Stimulated activated CD8-positive, alpha-beta memory T cell treated with anti-CD3 and anti-CD28 coated beads, Interleukin-15, amount 100 ng/mL, for 4 hours (primary cell): Measurements from ENCODE around the gene C1QC.

Experiments used
- DNase-seq, 2 donors: peaks; one replicate each; pipeline ENCODE4 v3.0.0-alpha.2; 2020; ENCODE audit warnings: low read depth in 2 of 2

The C1QC gene

GRCh38 chr1:22619252-22619651 is 24.2 kb upstream of the C1QC start:
- DNase-seq: no peak

GRCh38 chr1:22619798-22620197 is 23.6 kb upstream of the C1QC start:
- DNase-seq: no peak

GRCh38 chr1:22621761-22622160 is 21.7 kb upstream of the C1QC start:
- no peak for DNase-seq

GRCh38 chr1:22625262-22625925 is 18.0 kb upstream of the C1QC start:
- DNase-seq: no peak

DNA sequence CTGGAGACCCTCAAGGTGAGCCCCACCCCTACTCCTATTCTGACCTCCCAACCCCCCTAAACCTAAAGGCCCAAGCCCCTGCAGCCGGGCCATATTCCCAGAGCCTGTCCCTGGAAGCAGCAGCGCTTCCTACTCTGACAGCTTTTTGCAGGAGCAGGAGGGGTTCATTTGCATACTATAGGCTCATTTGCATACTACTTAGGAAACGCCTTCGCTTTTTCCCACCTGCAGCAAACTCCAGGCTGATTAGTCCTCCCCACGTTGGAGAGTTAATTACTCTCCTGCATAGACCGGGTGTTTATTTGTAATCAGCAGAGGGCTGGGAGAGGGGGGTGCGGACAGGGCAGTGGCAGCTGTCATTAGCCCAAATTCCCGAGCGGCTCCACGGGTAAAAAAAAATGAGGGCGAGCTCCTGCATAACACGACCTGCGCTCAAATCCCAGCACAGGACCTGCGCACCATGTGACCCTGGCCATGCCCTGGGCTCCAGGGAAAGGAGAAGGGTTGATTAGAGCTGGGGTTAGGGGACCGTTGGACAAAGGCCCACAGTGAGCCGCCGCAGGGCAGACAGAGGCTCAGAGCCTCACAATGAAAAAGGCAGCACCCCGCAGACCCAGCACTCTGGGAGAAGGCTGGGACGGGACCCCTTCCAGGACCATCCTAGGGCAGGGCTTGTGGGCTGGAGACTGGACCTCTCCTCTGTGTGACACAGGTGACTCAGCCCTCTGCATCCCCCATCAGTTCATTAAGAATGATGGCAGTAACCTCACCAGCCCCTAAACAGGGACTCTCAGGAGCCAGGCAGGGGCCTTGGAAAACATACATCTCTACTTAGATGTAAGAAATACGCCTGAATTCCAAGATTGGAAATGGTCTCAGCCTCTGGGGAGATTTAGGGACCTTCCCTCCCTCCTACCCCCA is 16.9 kb upstream of the C1QC start:
- DNase-seq: no peak

DNA sequence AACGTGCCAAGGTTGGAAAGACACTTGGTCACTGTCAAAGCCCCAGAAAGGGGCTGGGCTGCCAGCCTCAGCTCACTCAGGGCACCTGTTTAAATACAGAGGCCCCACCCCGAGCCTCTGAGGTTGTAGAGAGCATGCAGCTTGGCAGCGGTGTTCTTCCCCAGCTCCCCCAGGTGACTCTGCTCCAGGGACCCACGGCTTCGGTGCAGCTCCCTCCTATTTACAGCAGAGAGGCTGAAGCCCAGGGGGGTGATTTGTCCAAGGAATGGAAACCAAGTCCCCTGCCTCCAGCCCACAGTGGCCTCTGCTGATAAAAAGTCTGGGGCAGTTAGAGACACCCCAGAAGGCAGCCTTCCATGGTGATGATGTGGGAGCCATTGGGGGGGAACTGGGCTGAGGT is 16.1 kb upstream of the C1QC start:
- no peak for DNase-seq

DNA sequence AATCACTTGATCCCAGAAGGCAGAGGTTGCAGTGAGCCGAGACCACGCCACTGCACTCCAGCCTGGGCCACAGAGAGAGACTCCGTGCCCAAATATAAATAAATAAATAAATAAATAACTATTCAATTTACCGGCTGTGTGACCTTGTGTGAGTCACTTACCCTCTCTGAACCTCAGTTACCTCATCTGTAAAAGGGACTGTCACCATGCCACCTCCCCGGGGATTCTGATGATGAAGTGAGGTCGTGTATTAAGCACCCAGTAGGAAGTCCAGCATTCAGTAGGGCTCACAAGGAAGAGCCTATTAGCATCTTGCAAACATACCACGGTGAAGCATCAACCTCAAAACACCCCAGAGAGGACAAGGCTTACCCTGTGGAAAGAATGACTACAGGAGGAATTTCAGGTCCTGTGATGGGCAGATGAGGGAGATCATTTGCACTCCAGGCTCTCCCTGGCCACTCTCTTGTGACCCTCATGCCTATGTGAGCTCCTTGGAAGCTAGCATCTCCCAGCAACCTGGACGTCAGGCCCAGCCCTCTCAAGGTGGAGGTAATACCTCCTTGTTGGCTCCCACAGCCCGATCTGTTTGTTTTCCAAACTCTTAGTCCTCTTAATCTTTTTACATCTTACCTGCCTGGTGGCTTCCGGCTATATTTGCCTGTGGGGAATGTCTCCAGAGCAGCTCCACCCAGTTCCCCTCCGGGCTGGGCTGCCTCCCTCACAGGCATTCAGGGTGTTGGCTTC is 14.6 kb upstream of the C1QC start:
- DNase-seq: no peak

- no peak for DNase-seq
Measured at GRCh38 chr1:22629886-22630285, 13.5 kb upstream of the C1QC start.

DNA sequence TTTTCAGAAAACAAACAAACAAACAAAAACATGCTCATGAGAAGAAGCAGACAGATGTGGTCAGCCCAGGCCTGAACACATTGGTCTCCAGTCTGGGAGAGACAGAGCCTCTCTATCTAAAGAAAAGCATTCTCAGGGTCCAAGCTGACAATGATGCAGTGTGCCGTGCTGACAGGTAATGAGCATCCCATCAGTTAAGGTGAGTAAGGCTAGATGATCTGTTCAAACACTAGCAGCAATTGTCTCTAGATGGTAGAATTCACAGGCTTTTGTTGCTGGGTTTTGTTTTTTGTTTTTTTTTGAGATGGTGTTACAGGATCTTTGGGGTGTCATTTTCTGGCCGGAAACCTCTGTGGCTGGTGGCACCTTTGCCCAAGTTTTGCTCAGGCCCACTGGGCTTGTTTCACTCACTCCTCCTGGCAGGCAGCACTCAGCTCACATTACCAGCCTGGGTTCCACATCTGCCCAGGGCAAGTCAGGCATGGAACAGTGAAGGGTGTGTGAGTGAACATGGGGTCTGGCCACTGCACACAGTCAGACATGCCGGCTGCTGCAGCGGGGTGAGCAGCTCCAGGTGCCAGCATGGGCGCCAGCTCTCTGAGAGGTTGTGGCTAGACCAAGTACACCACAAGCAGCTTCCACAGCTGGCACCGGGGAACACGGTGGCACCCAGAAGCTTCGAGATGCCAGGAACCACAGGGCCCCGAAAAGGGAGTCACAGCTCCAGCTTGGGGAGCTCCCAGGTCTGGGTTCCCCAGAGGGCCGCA is 9.6 kb upstream of the C1QC start:
- no peak for DNase-seq

- DNase-seq: no peak
Measured at GRCh38 chr1:22635436-22635835, 8.0 kb upstream of the C1QC start.

GRCh38 chr1:22636353-22636752 is 7.1 kb upstream of the C1QC start, which contains the start of gene C1QA:
Gene C1QA (plus strand): TSS chr1:22636628. CDS start chr1:22637617, 989 bp downstream.
- DNase-seq: no peak

- DNase-seq: no peak
Measured at GRCh38 chr1:22636927-22637326, 6.5 kb upstream of the C1QC start.

GRCh38 chr1:22637907-22638445 is 5.5 kb upstream of the C1QC start:
- DNase-seq: no peak

GRCh38 chr1:22638476-22639234 is 4.8 kb upstream of the C1QC start:
- no peak for DNase-seq

GRCh38 chr1:22639286-22639685 is 4.1 kb upstream of the C1QC start:
- no peak for DNase-seq

DNA sequence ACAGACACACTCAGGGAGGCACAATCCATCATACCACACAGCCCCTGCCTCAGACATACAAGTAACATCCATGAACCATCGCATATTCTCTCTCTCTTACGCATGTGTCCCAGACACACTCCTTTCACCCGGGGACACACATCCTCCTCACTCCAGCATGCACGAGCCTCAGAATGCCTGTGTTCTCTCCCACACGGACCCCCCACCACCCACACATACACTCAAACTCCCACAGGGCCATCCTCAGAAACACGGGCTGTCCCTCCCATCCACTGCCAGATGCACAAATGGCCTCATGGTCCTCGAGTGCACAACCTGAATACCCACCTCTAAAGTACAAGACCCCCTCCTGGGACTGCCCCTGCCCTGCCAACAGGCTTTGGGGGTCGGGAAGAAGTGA is 2.2 kb upstream of the C1QC start:
- no peak for DNase-seq

GRCh38 chr1:22641906-22642636 is 1.4 kb upstream of the C1QC start:
- peak; percentile 16 to 25 for DNase-seq

DNA sequence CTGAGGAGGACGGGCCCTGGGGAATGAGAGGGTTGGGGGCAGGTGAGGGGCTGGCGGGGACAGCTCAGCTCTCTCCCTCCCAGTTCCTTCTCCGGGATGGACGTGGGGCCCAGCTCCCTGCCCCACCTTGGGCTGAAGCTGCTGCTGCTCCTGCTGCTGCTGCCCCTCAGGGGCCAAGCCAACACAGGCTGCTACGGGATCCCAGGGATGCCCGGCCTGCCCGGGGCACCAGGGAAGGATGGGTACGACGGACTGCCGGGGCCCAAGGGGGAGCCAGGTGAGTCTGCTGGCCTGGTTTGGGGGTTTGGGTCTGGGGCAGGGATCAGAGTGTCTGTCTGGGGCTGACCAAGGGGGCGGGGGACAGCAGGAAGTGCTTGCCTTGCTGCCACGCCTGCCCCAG is 495 bp downstream of the C1QC start:
- no peak for DNase-seq

DNA sequence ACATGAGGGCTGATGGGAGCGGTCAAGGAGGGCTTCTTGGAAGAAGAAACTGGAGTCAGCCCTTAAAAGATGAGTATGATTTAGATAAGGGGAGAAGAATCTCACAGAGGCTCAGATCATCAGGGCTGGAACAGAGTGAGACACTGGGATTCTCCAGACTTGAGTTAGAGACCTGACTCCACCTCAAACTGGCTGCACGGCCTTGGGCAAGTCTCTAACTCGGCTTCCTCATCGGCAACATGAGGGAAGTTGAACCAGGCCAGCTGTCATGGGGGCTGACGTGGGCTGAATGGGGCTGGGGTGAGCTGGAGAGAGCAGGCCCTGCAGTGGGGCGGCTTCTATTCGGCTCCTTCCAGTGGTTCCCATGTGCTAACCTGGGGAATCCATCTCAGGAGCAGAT is 2.5 kb downstream of the C1QC start:
- DNase-seq: no peak

- DNase-seq: no peak
Measured at GRCh38 chr1:22646384-22646783, 3.0 kb downstream of the C1QC start.
